Caco-2 (cell line): ENCODE data around the gene SSTR5. TPM values are rescaled to one million over a fixed set of nuclear protein-coding genes. Genes with fewer than 3 reads are reported as not detected.

Source experiments
- BruUV-seq: library from RNA; stranded (reverse); fragments of 400-500 nt; replicated peaks from 2 replicates; lab custom pipeline; 2021; lab: Mats Ljungman, UMichigan
- CTCF ChIA-PET: fragments of 300-600 bp; sonication (Branson Sonifier 250); formaldehyde crosslinking; loops from one replicate; lab custom pipeline; 2022; ENCODE audit warnings: antibody characterized with exemption; lab: Charles Lee
- POLR2A ChIA-PET: fragments of 300-600 bp; sonication (Branson Sonifier 250); formaldehyde crosslinking; loops from one replicate; lab custom pipeline; 2022; ENCODE audit warnings: antibody characterized with exemption; lab: Charles Lee
- DNase-seq, 2 experiments: peaks; one replicate each; pipeline versions ENCODE4 v3.0.0 to v3.0.0-alpha.2; 2020 to 2022
- H3K27me3 ChIP-seq: replicated peaks from 2 replicates; pipeline ENCODE4 v1.6.0; 2011; ENCODE audit warnings: low read length; ENCODE audit not compliant: control insufficient read depth, insufficient read depth
- H3K36me3 ChIP-seq: 2 replicates; pipeline ENCODE4 v1.5.1; 2011; ENCODE audit warnings: low read length; ENCODE audit not compliant: control insufficient read depth, insufficient read depth
- H3K4me1 ChIP-seq: fragments of 250-450 bp; sonication (Bioruptor Pico); 2 replicates; pipeline ENCODE4 v1.5.1; 2020; ENCODE audit warnings: mild to moderate bottlenecking
- H3K4me3 ChIP-seq: 2 replicates; pipeline ENCODE4 v1.5.1; 2011; ENCODE audit warnings: low read depth, mild to moderate bottlenecking, control low read depth, low read length
- H3K9me3 ChIP-seq: fragments of 250-450 bp; sonication (Bioruptor Pico); 2 replicates; pipeline ENCODE4 v1.5.1; 2020; ENCODE audit warnings: mild to moderate bottlenecking, moderate library complexity
- H3K27ac Mint-ChIP-seq: one replicate; pipeline ENCODE4 v1.8.0; 2022; ENCODE audit warnings: mixed read lengths; ENCODE audit not compliant: unreplicated experiment
- H3K27me3 Mint-ChIP-seq: one replicate; pipeline ENCODE4 v1.8.0; 2022; ENCODE audit warnings: mixed read lengths; ENCODE audit not compliant: insufficient read depth, unreplicated experiment
- H3K36me3 Mint-ChIP-seq: one replicate; pipeline ENCODE4 v1.8.0; 2022; ENCODE audit warnings: mild to moderate bottlenecking, mixed read lengths; ENCODE audit not compliant: insufficient read depth, unreplicated experiment
- H3K4me1 Mint-ChIP-seq: one replicate; pipeline ENCODE4 v1.8.0; 2022; ENCODE audit warnings: low read depth, mixed read lengths; ENCODE audit not compliant: unreplicated experiment
- H3K4me3 Mint-ChIP-seq: one replicate; pipeline ENCODE4 v1.8.0; 2022; ENCODE audit warnings: mild to moderate bottlenecking, moderate library complexity, mixed read lengths; ENCODE audit not compliant: unreplicated experiment
- H3K9me3 Mint-ChIP-seq: one replicate; pipeline ENCODE4 v1.8.0; 2022; ENCODE audit warnings: mixed read lengths; ENCODE audit not compliant: unreplicated experiment
- intact Hi-C: fragments of 100-400 bp; cut with micrococcal nuclease; formaldehyde crosslinking; loops from one replicate; pipeline ENCODE4 v1.10.0; 2022; ENCODE audit not compliant: unreplicated experiment
- total RNA-seq: library from RNA; stranded (reverse); gene quantifications from 2 replicates; pipeline ENCODE4 v1.2.3, GENCODE V29; 2022
- TF ChIP-seq, protein P1 (sequence below), 2 experiments: fragments of 200-600 bp in 1 of 2; IDR thresholded peaks; 1 replicate in 1 of 2; 2 replicates in 1 of 2; pipeline versions ENCODE4 v1.5.1 to v1.8.0; 2011 to 2022; ENCODE audit warnings: antibody characterized with exemption in 1 of 2, control low read depth in 1 of 2, inconsistent platforms in 1 of 2, low read depth in 1 of 2, low read length in 1 of 2, mild to moderate bottlenecking in 1 of 2, moderate library complexity in 1 of 2; ENCODE audit not compliant: insufficient read depth in 1 of 2, severe bottlenecking in 1 of 2, unreplicated experiment in 1 of 2

Gene SSTR5
- total RNA-seq, 1 experiment from 2014 or later: 0.23 TPM

DNA sequence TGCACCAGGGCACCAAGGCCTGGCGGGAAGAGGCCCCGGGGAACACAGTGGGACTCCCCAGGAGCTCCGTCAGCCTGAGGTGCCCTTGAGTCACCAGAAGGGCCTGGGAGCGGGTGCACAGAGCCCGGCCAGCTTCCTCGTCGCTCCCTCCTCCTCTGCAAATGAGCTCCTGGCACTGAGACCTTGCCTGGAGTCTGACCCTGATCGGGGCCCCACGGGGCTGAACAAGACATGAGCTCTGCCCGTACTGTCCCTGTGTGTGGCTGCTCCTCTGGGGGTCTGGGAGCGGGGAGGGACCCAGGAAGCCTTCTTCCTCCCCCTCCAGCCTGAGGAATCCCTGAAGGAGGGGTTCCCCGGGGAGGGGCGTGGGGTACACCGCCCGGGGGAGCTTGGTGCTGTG lies 36.4 kb upstream of the SSTR5 start:
- no peak for DNase-seq
- no peaks in the 10 kb centered on the region for H3K36me3 ChIP-seq
- Mint-ChIP-seq H3K9me3 (no peaks in the 10 kb centered on the region), H3K36me3 (no peaks in the 10 kb centered on the region), H3K27me3 (no peaks in the 10 kb centered on the region), H3K4me1 (no peaks in the 10 kb centered on the region), H3K27ac (no peak overlapping the region), H3K4me3 (no peak overlapping the region)
- CTCF ChIA-PET: no interaction called here
- H3K4me1 ChIP-seq: no peaks in the 10 kb centered on the region
- TF ChIP-seq, protein P1, sequence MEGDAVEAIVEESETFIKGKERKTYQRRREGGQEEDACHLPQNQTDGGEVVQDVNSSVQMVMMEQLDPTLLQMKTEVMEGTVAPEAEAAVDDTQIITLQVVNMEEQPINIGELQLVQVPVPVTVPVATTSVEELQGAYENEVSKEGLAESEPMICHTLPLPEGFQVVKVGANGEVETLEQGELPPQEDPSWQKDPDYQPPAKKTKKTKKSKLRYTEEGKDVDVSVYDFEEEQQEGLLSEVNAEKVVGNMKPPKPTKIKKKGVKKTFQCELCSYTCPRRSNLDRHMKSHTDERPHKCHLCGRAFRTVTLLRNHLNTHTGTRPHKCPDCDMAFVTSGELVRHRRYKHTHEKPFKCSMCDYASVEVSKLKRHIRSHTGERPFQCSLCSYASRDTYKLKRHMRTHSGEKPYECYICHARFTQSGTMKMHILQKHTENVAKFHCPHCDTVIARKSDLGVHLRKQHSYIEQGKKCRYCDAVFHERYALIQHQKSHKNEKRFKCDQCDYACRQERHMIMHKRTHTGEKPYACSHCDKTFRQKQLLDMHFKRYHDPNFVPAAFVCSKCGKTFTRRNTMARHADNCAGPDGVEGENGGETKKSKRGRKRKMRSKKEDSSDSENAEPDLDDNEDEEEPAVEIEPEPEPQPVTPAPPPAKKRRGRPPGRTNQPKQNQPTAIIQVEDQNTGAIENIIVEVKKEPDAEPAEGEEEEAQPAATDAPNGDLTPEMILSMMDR (IDR thresholded peaks at IDR 0.05; ENCODE audit: insufficient read depth in 1 of 2, low read depth in 1 of 2, low read length in 1 of 2, severe bottlenecking in 1 of 2, unreplicated experiment in 1 of 2): no peak
- POLR2A ChIA-PET: no interaction called here
- intact Hi-C loops: no loop called here
- no peaks in the 10 kb centered on the region for H3K27me3 ChIP-seq
- H3K4me3 ChIP-seq: no peak overlapping the region
- no TSS peak for BruUV-seq
- no peaks in the 10 kb centered on the region for H3K9me3 ChIP-seq

DNA sequence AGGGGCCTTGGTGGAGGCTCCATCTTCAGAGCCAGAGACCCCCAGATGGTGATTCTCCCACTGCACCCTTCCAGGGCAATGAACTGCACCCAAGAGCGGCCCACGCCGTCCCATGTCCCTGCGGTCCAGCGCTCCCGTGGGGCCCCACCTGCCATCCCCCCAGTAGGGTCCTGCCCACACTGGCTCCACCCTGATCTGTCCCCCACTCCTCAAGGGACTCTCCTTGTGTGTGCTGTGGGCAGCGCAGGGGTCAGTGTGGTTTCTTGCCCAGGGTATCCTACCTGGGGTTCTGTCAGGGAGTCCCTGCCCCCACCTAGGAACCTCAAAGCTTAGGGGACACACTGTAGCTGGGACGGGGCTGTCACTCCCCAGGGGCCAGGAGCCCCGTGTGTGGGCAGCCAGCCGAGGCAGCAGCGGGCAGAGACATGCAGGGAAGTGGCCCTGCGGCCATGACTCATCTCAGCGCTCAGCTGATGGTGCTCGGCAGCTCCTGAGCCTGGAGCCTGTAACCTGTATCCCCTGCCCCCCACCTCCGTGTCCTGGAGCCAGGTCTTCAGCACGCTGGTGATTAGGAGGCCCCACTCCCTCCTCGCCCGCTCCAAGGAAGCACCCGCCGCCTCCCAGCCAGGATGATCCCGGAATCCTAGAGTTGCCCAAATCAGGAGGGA lies 35.7 kb upstream of the SSTR5 start:
- intact Hi-C loops: no loop called here
- no peaks in the 10 kb centered on the region for H3K4me1 ChIP-seq
- ChIA-PET POLR2A (no interaction called here), CTCF (no interaction called here)
- H3K4me3 Mint-ChIP-seq: no peak overlapping the region
- H3K36me3 Mint-ChIP-seq: no peaks in the 10 kb centered on the region
- H3K4me1 Mint-ChIP-seq: no peaks in the 10 kb centered on the region
- no peaks in the 10 kb centered on the region for H3K9me3 Mint-ChIP-seq
- no peaks in the 10 kb centered on the region for H3K36me3 ChIP-seq
- H3K27ac Mint-ChIP-seq: no peak overlapping the region
- no peak overlapping the region for H3K4me3 ChIP-seq
- no peaks in the 10 kb centered on the region for H3K9me3 ChIP-seq
- no peaks in the 10 kb centered on the region for H3K27me3 Mint-ChIP-seq
- no peak for DNase-seq
- BruUV-seq: no TSS peak
- H3K27me3 ChIP-seq: no peaks in the 10 kb centered on the region
- TF ChIP-seq, protein P1 (IDR thresholded peaks at IDR 0.05; ENCODE audit: insufficient read depth in 1 of 2, low read depth in 1 of 2, low read length in 1 of 2, severe bottlenecking in 1 of 2, unreplicated experiment in 1 of 2): no peak

DNA sequence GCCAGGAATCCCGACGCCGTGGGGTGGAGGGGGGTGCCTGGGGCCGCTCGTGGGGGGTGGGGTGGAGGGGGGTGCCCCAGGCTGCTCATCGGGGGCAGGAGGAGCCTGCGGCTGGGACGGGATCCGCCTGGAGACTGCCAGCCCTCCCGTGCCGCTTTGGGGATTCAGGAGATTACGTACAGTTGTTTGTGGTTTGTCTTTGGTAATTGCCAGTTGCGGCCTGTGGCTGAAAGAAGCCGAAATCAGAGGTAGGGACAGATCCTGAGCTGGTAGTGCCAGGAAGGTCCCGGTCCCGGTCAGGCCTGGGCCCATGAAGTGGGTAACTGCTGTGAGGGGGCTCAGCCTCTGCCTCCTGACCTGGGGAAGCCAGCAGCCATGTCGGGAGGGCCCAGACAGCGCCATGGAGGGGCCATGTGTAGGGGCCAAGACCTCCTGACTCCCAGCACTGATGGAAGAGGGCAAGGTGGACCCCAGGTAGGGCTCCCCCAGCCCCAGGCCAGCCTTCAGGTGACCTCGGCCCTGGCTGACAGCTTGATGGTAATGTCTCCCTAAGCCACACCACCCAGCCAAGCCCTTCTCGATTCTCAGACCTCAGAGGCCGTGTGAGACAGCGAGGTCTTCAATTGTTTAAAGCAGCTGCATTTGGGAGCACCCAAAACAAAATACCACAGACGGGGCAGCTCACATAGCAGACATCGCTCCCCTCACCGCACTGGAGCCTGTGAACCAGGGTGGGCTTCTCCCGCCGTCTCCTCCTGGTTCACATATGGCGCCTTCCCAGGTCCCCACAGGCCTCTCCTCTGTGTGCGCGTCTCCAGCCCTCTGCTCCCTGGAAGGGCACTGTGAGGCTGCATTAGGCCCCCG lies 34.9 kb upstream of the SSTR5 start:
- ChIA-PET POLR2A (no interaction called here), CTCF (no interaction called here)
- no peaks in the 10 kb centered on the region for H3K4me1 Mint-ChIP-seq
- H3K9me3 ChIP-seq: no peaks in the 10 kb centered on the region
- H3K27me3 ChIP-seq: no peaks in the 10 kb centered on the region
- BruUV-seq: no TSS peak
- DNase-seq: no peak
- no peaks in the 10 kb centered on the region for H3K4me1 ChIP-seq
- no peak overlapping the region for H3K27ac Mint-ChIP-seq
- no peak overlapping the region for H3K4me3 Mint-ChIP-seq
- H3K36me3 Mint-ChIP-seq: no peaks in the 10 kb centered on the region
- no peaks in the 10 kb centered on the region for H3K9me3 Mint-ChIP-seq
- intact Hi-C loops: no loop called here
- H3K36me3 ChIP-seq: no peaks in the 10 kb centered on the region
- H3K27me3 Mint-ChIP-seq: no peaks in the 10 kb centered on the region
- no peak overlapping the region for H3K4me3 ChIP-seq
- TF ChIP-seq, protein P1 (IDR thresholded peaks at IDR 0.05; ENCODE audit: insufficient read depth in 1 of 2, low read depth in 1 of 2, low read length in 1 of 2, severe bottlenecking in 1 of 2, unreplicated experiment in 1 of 2): no peak
